H9 (cell line): Measurements from ENCODE around the gene BIN1. TPM values are rescaled to one million over a fixed set of nuclear protein-coding genes. Genes with fewer than 3 reads are reported as not detected.

Source experiments
- DNase-seq: peaks from one replicate; pipeline ENCODE4 v3.0.0-alpha.2; 2017
- H2AFZ ChIP-seq: one replicate; pipeline ENCODE4 v1.6.1; 2013; ENCODE audit warnings: mild to moderate bottlenecking, low read length, control low read depth, moderate library complexity
- H2AK5ac ChIP-seq: 2 replicates; pipeline ENCODE4 v1.6.1; 2013; ENCODE audit warnings: low read length, control low read depth, mixed read lengths; ENCODE audit not compliant: insufficient read length
- H2BK120ac ChIP-seq: one replicate; pipeline ENCODE4 v1.6.1; 2013; ENCODE audit warnings: low read depth, mild to moderate bottlenecking, low read length, control low read depth, inconsistent platforms; ENCODE audit not compliant: poor library complexity, severe bottlenecking
- H2BK12ac ChIP-seq: 2 replicates; pipeline ENCODE4 v1.6.1; 2013; ENCODE audit warnings: low read length, control low read depth, mixed read lengths, low read depth; ENCODE audit not compliant: insufficient read length
- H2BK15ac ChIP-seq: 2 replicates; pipeline ENCODE4 v1.6.1; 2013; ENCODE audit warnings: low read depth, low read length, control low read depth
- H2BK20ac ChIP-seq: one replicate; pipeline ENCODE4 v1.6.1; 2013; ENCODE audit warnings: low read depth, mild to moderate bottlenecking, low read length, control low read depth, inconsistent platforms; ENCODE audit not compliant: poor library complexity, severe bottlenecking
- H2BK5ac ChIP-seq: 2 replicates; pipeline ENCODE4 v1.6.1; 2013; ENCODE audit warnings: low read length, control low read depth, mixed read lengths; ENCODE audit not compliant: insufficient read length
- H3K14ac ChIP-seq: 2 replicates; pipeline ENCODE4 v1.6.1; 2013; ENCODE audit warnings: low read length, control low read depth; ENCODE audit not compliant: insufficient read depth
- H3K18ac ChIP-seq: 2 replicates; pipeline ENCODE4 v1.6.1; 2013; ENCODE audit warnings: low read depth, mild to moderate bottlenecking, mixed read lengths, low read length, control low read depth; ENCODE audit not compliant: insufficient read length
- H3K23ac ChIP-seq: 2 replicates; pipeline ENCODE4 v1.6.1; 2013; ENCODE audit warnings: low read length, control low read depth, mixed read lengths, low read depth; ENCODE audit not compliant: insufficient read length
- H3K23me2 ChIP-seq: 2 replicates; pipeline ENCODE4 v1.6.1; 2013; ENCODE audit warnings: low read depth, mild to moderate bottlenecking, mixed read lengths, low read length, control low read depth; ENCODE audit not compliant: insufficient read length, poor library complexity, severe bottlenecking
- H3K27ac ChIP-seq: 2 replicates; pipeline ENCODE4 v1.5.1; 2013; ENCODE audit warnings: low read length, control low read depth, mixed read lengths, low read depth; ENCODE audit not compliant: insufficient read length
- H3K27me3 ChIP-seq: 2 replicates; pipeline ENCODE4 v1.6.1; 2013; ENCODE audit warnings: low read length, control low read depth, inconsistent platforms; ENCODE audit not compliant: insufficient read depth
- H3K4ac ChIP-seq: 2 replicates; pipeline ENCODE4 v1.6.1; 2013; ENCODE audit warnings: low read depth, mild to moderate bottlenecking, control low read depth, inconsistent platforms, low read length, moderate library complexity
- H3K4me1 ChIP-seq: 2 replicates; pipeline ENCODE4 v1.6.1; 2013; ENCODE audit warnings: low read length, control low read depth, inconsistent platforms; ENCODE audit not compliant: insufficient read depth
- H3K4me2 ChIP-seq: 2 replicates; pipeline ENCODE4 v1.6.1; 2013; ENCODE audit warnings: low read length, control low read depth, mixed read lengths; ENCODE audit not compliant: insufficient read length, insufficient read depth
- H3K56ac ChIP-seq: 2 replicates; pipeline ENCODE4 v1.6.1; 2013; ENCODE audit warnings: low read depth, mild to moderate bottlenecking, mixed read lengths, low read length, control low read depth; ENCODE audit not compliant: insufficient read length
- H3K79me1 ChIP-seq: 2 replicates; pipeline ENCODE4 v1.6.1; 2013; ENCODE audit warnings: low read depth, mild to moderate bottlenecking, moderate library complexity, low read length, control low read depth, inconsistent platforms; ENCODE audit not compliant: insufficient read depth, poor library complexity, severe bottlenecking
- H3K79me2 ChIP-seq: 2 replicates; pipeline ENCODE4 v1.6.1; 2013; ENCODE audit warnings: low read length, control low read depth, inconsistent platforms; ENCODE audit not compliant: insufficient read depth
- H3K9ac ChIP-seq: 2 replicates; pipeline ENCODE4 v1.6.1; 2013; ENCODE audit warnings: low read length, control low read depth, mixed read lengths; ENCODE audit not compliant: insufficient read length; ENCODE audit errors: extremely low read depth
- H3K9me3 ChIP-seq: one replicate; pipeline ENCODE4 v1.6.1; 2013; ENCODE audit warnings: low read depth, low read length, inconsistent platforms; ENCODE audit not compliant: control insufficient read depth
- H3T11ph ChIP-seq: one replicate; pipeline ENCODE4 v1.6.1; 2013; ENCODE audit warnings: mild to moderate bottlenecking, low read length, control low read depth, inconsistent platforms
- H4K20me1 ChIP-seq: one replicate; pipeline ENCODE4 v1.6.1; 2013; ENCODE audit not compliant: control insufficient read depth, insufficient read length, insufficient read depth
- H4K5ac ChIP-seq: 2 replicates; pipeline ENCODE4 v1.6.1; 2013; ENCODE audit warnings: low read depth, mild to moderate bottlenecking, mixed read lengths, low read length, control low read depth; ENCODE audit not compliant: insufficient read length
- H4K8ac ChIP-seq: replicated peaks from 2 replicates; pipeline ENCODE4 v1.6.1; 2013; ENCODE audit warnings: low read length, control low read depth, mixed read lengths, low read depth; ENCODE audit not compliant: insufficient read length
- H4K91ac ChIP-seq: 2 replicates; pipeline ENCODE4 v1.6.1; 2013; ENCODE audit warnings: low read depth, mild to moderate bottlenecking, moderate library complexity, mixed read lengths, low read length, control low read depth; ENCODE audit not compliant: insufficient read length
- H3K27ac Mint-ChIP-seq, 3 experiments: 2 replicates in 2 of 3; 3 replicates in 1 of 3; pipeline ENCODE4 v1.8.0; 2020 to 2021; ENCODE audit warnings: mixed read lengths in 3 of 3, mild to moderate bottlenecking in 1 of 3, moderate library complexity in 1 of 3
- H3K27me3 Mint-ChIP-seq: 2 replicates; pipeline ENCODE4 v1.8.0; 2021; ENCODE audit warnings: low read depth, mild to moderate bottlenecking, moderate library complexity, mixed read lengths
- H3K36me3 Mint-ChIP-seq, 3 experiments: 2 replicates in 2 of 3; 3 replicates in 1 of 3; pipeline ENCODE4 v1.8.0; 2020 to 2021; ENCODE audit warnings: low read depth in 3 of 3, mixed read lengths in 3 of 3; ENCODE audit not compliant: insufficient read depth in 1 of 3
- H3K4me1 Mint-ChIP-seq, 2 experiments: 2 replicates each; pipeline ENCODE4 v1.8.0; 2020; ENCODE audit warnings: mixed read lengths in 2 of 2
- H3K4me3 Mint-ChIP-seq, 2 experiments: 2 replicates in 1 of 2; 3 replicates in 1 of 2; pipeline ENCODE4 v1.8.0; 2020 to 2021; ENCODE audit warnings: mild to moderate bottlenecking in 2 of 2, mixed read lengths in 2 of 2, moderate library complexity in 1 of 2
- H3K9me3 Mint-ChIP-seq, 2 experiments: 2 replicates in 1 of 2; 3 replicates in 1 of 2; pipeline ENCODE4 v1.8.0; 2020; ENCODE audit warnings: mild to moderate bottlenecking in 2 of 2, mixed read lengths in 2 of 2, moderate library complexity in 1 of 2
- WGBS: extraction: QIAGEN DNeasy Blood & Tissue Kit; methylation state at CpG from one replicate; pipeline ENCODE4 v1.1.7; 2013; ENCODE audit warnings: missing lambda C conversion rate, low lambda C conversion rate, mixed read lengths; ENCODE audit not compliant: insufficient read length; ENCODE audit errors: extremely low coverage; 5-methylcytosine and 5-hydroxymethylcytosine counted together
- total RNA-seq: library from RNA; stranded (reverse); gene quantifications from 2 replicates; pipeline ENCODE4 v1.2.1, GENCODE V29; 2021
- TF ChIP-seq, protein P1 (sequence below): fragments of 200-600 bp; sonication (generic); conservative IDR thresholded peaks from 3 replicates; pipeline ENCODE4 v1.8.0; 2021; ENCODE audit warnings: antibody characterized with exemption, mild to moderate bottlenecking

Gene BIN1
- total RNA-seq, 1 experiment from 2014 or later, result 32.0 TPM

DNA sequence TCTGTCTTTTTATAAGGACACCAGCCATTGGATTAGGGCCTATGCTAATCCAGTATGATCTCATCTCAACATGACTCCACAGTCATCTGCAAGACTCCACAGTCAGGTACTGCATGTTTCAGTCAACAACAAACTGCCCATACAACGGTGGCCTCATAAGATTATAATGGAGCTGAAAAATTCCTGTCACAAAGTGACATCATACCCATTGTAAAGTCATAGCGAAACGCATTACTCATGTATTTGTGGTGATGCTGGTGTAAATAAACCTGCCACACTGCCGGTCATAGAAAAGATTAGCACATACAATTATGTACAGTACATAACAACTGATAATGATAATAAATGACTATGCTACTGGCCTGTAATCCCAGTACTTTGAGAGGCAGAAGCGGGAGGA, 106.0 kb downstream of the BIN1 start:
- no peaks in the 10 kb centered on the region for H3K27me3 ChIP-seq
- H4K5ac ChIP-seq, result no peak overlapping the region
- TF ChIP-seq, protein P1, sequence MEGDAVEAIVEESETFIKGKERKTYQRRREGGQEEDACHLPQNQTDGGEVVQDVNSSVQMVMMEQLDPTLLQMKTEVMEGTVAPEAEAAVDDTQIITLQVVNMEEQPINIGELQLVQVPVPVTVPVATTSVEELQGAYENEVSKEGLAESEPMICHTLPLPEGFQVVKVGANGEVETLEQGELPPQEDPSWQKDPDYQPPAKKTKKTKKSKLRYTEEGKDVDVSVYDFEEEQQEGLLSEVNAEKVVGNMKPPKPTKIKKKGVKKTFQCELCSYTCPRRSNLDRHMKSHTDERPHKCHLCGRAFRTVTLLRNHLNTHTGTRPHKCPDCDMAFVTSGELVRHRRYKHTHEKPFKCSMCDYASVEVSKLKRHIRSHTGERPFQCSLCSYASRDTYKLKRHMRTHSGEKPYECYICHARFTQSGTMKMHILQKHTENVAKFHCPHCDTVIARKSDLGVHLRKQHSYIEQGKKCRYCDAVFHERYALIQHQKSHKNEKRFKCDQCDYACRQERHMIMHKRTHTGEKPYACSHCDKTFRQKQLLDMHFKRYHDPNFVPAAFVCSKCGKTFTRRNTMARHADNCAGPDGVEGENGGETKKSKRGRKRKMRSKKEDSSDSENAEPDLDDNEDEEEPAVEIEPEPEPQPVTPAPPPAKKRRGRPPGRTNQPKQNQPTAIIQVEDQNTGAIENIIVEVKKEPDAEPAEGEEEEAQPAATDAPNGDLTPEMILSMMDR, result no peak
- H3K4me1 ChIP-seq, result no peaks in the 10 kb centered on the region; the same call in 1 of the 2 replicates
- no peak overlapping the region for H3K18ac ChIP-seq
- no peak overlapping the region for H2BK15ac ChIP-seq
- H3K79me2 ChIP-seq, result no peaks in the 10 kb centered on the region
- H3K4ac ChIP-seq, result no peak overlapping the region
- H3K56ac ChIP-seq, result no peak overlapping the region
- no peak overlapping the region for H3K14ac ChIP-seq
- H3K4me3 Mint-ChIP-seq, result no peak overlapping the region
- H2BK20ac ChIP-seq, result no peak overlapping the region
- no peak overlapping the region for H4K91ac ChIP-seq
- no peak overlapping the region for H4K8ac ChIP-seq
- no peak overlapping the region for H2BK120ac ChIP-seq
- H3K23me2 ChIP-seq, result no peaks in the 10 kb centered on the region
- H4K20me1 ChIP-seq, result no peaks in the 10 kb centered on the region
- H3K23ac ChIP-seq, result no peak overlapping the region
- no peak for DNase-seq
- H3K36me3 Mint-ChIP-seq, result no peaks in the 10 kb centered on the region
- H3K27ac ChIP-seq, result no peak overlapping the region
- H3K9ac ChIP-seq, result no peak overlapping the region
- no peak overlapping the region for H2AFZ ChIP-seq
- H2BK5ac ChIP-seq, result no peak overlapping the region
- no peak overlapping the region for H2BK12ac ChIP-seq
- H3K27me3 Mint-ChIP-seq, result no peaks in the 10 kb centered on the region
- H3K4me1 Mint-ChIP-seq, result peaks cover 9 to 14% of the 10 kb centered on the region in 2 experiments
- no peak overlapping the region for H3T11ph ChIP-seq
- H3K9me3 Mint-ChIP-seq, result no peaks in the 10 kb centered on the region
- H2AK5ac ChIP-seq, result no peak overlapping the region
- no peak overlapping the region for H3K27ac Mint-ChIP-seq
- no peaks in the 10 kb centered on the region for H3K79me1 ChIP-seq
- WGBS, result no CpG with 5 or more reads among the region's 5 CpGs
- H3K4me2 ChIP-seq, result no peak overlapping the region
- no peaks in the 10 kb centered on the region for H3K9me3 ChIP-seq
